Prostate gland (tissue), 2 donors: Measurements from ENCODE around the gene ZNF329. TPM values are rescaled to one million over a fixed set of nuclear protein-coding genes. Genes with fewer than 3 reads are reported as not detected.
A peak's percentile ranks its signal among the peaks of the same experiment; 100 is the strongest.

Experiments used
- DNase-seq: peaks from one replicate; pipeline ENCODE4 v3.0.0-alpha.2; 2019; ENCODE audit warnings: low spot score
- H3K27ac ChIP-seq, 2 donors: fragments of 200-600 bp; sonication (generic); 2 replicates each; pipeline ENCODE4 v1.5.1; 2017 to 2019
- H3K27me3 ChIP-seq: fragments of 200-600 bp; sonication (generic); replicated peaks from 2 replicates; pipeline ENCODE4 v1.5.1; 2019; ENCODE audit not compliant: insufficient read depth
- H3K36me3 ChIP-seq, 2 donors: fragments of 200-600 bp; sonication (generic); 1 replicate in 1 of 2; 2 replicates in 1 of 2; pipeline versions ENCODE4 v1.5.1 to v1.8.1; 2017 to 2019
- H3K4me1 ChIP-seq: fragments of 200-600 bp; sonication (generic); replicated peaks from 2 replicates; pipeline ENCODE4 v1.5.1; 2019
- H3K4me3 ChIP-seq, 2 donors: fragments of 200-600 bp; sonication (generic); 2 replicates each; pipeline ENCODE4 v1.5.1; 2017 to 2019
- H3K9me3 ChIP-seq: fragments of 200-600 bp; sonication (generic); 2 replicates; pipeline ENCODE4 v1.5.1; 2017
- CTCF ChIP-seq, 4 experiments: fragments of 200-600 bp in 2 of 4; fragments of 450-650 bp in 2 of 4; sonication (generic) in 2 of 4; IDR thresholded peaks; 1 replicate in 3 of 4; 2 replicates in 1 of 4; pipeline ENCODE4 v1.5.1; 2016 to 2019; ENCODE audit warnings: antibody characterized with exemption in 4 of 4, mild to moderate bottlenecking in 2 of 4, moderate library complexity in 2 of 4
- POLR2A ChIP-seq: fragments of 450-650 bp; IDR thresholded peaks from one replicate; pipeline ENCODE4 v1.6.1; 2016; ENCODE audit warnings: antibody characterized with exemption, mild to moderate bottlenecking
- POLR2AphosphoS5 ChIP-seq: sonication (generic); formaldehyde crosslinking; IDR thresholded peaks from one replicate; pipeline ENCODE4 v1.6.1; 2017; ENCODE audit warnings: antibody characterized with exemption
- WGBS: methylation state at CpG from one replicate; pipeline ENCODE4 v1.1.5; 2018; 5-methylcytosine and 5-hydroxymethylcytosine counted together
- intact Hi-C: fragments of 100-400 bp; cut with DNase I; formaldehyde crosslinking; loops from one replicate; pipeline ENCODE4 v1.14.2; 2022
- total RNA-seq, 2 donors: library from RNA; depleted of rRNA; stranded (reverse); fragments of >200 nt; gene quantifications; one replicate each; pipeline ENCODE4 v1.1.0, GENCODE V29; 2016

ZNF329 gene
- 10 to 100 TPM; 14.7 to 18.4 TPM for total RNA-seq

GRCh38 chr19:58150328-58150921 is at the start of gene ZNF329:
Gene ZNF329, minus strand, starts transcription at chr19:58150789. Its CDS starts 21,286 bp downstream, at chr19:58129503.
- Histone ChIP-seq H3K36me3 (no peaks in the 10 kb centered on the region), H3K4me3 (peak within 1 kb of the TSS; percentile 67 to 68), H3K27me3 (no peaks in the 10 kb centered on the region), H3K4me1 (peaks cover 5% of the 10 kb centered on the region), H3K27ac (peak within 1 kb of the TSS; percentile 58 to 66), H3K9me3 (no peaks in the 10 kb centered on the region)
- intact Hi-C loops = loop anchor here (10.0 kb wide), 1 partner anchor 576 kb away; the partner anchor contains the start of gene ZNF416
- TF ChIP-seq CTCF (IDR thresholded peaks at IDR 0.05) (peak in 2 of 4 experiments; percentile 41 to 44), POLR2A (peak; percentile 42), POLR2AphosphoS5 (peak; percentile 87)
- WGBS = under 1% methylated on average over 62 of the region's 62 CpGs
- DNase-seq = peak; percentile 74

- Histone ChIP-seq H3K36me3 (peaks cover 19 to 41% of the 10 kb centered on the region in 2 donors), H3K27ac (no peak overlapping the region), H3K4me3 (no peak overlapping the region), H3K9me3 (peaks cover 36% of the 10 kb centered on the region), H3K4me1 (no peaks in the 10 kb centered on the region), H3K27me3 (no peaks in the 10 kb centered on the region)
- WGBS = 92% methylated on average over 6 of the region's 6 CpGs
- TF ChIP-seq POLR2A (no peak), POLR2AphosphoS5 (no peak), CTCF (IDR thresholded peaks at IDR 0.05) (no peak)
- intact Hi-C loops = no loop called here
- DNase-seq = no peak
These were observed 46.5 kb upstream of the ZNF329 start for GRCh38 chr19:58196901-58197616.

GRCh38 chr19:58183817-58184215 is 33.2 kb upstream of the ZNF329 start:
- WGBS = 17% methylated on average over 13 of the region's 13 CpGs
- Histone ChIP-seq H3K4me3 (peak overlapping the region; percentile 91 to 94), H3K27ac (peak overlapping the region; percentile 98 to 99), H3K9me3 (peaks cover 6% of the 10 kb centered on the region), H3K36me3 (peaks cover 6 to 8% of the 10 kb centered on the region in 2 donors), H3K27me3 (no peaks in the 10 kb centered on the region), H3K4me1 (no peaks in the 10 kb centered on the region)
- no peak for DNase-seq
- intact Hi-C loops = no loop called here
- TF ChIP-seq POLR2A (no peak), POLR2AphosphoS5 (no peak), CTCF (IDR thresholded peaks at IDR 0.05) (no peak)

- Histone ChIP-seq H3K27me3 (no peaks in the 10 kb centered on the region), H3K36me3 (peaks cover 6 to 8% of the 10 kb centered on the region in 2 donors), H3K4me1 (no peaks in the 10 kb centered on the region), H3K4me3 (peak within 1 kb of the TSS; percentile 91 to 94), H3K9me3 (peaks cover 6% of the 10 kb centered on the region), H3K27ac (peak within 1 kb of the TSS; percentile 98 to 99)
- WGBS = under 1% methylated on average over 25 of the region's 80 CpGs
- DNase-seq = peak; percentile 89
- peak in 2 of 4 experiments; percentile 4 to 20 for TF ChIP-seq CTCF (IDR thresholded peaks at IDR 0.05)
- peak; percentile 72 for TF ChIP-seq POLR2AphosphoS5
- TF ChIP-seq POLR2A = peak; percentile 48
- intact Hi-C loops = no loop called here
These were observed 32.6 kb upstream of the ZNF329 start, which contains the start of gene ZNF274 for GRCh38 chr19:58182989-58183816. Gene ZNF274, plus strand, starts transcription at chr19:58183061. Its CDS starts 905 bp downstream, at chr19:58183966.
